ENCODE data around the gene AKR1C1.
"Not testable (repeated sequence)": the region's sequence is repeated elsewhere in the genome, so short reads cannot be mapped to it uniquely, and the experiment has no call there.

DNA sequence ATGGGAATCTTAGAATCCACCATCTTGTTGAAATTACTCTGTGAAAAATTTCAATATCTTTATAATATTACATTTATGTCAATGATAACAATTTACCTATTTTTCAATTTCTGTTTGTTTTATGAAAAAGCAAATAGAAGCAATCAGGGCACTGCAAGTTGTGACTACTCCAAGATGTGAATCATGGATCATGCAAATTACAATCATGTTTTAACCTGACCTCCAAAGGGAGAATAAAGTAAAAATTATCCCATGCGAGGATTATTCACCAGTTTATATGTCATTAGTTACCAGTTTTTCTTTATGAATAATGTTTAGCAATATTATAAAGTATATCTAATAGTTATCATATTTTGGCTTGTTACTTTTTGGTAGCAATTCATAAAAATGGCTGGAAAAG is 907 bp upstream of the AKR1C1 start:
- TF ChIP-seq FOXK2 (IDR thresholded peaks at IDR 0.05); ZNF384 (IDR thresholded peaks at IDR 0.05); BHLHE40 (IDR thresholded peaks at IDR 0.05; ENCODE audit: borderline replicate concordance); ARNT (IDR thresholded peaks at IDR 0.05); FOXM1 (IDR thresholded peaks at IDR 0.05; ENCODE audit: borderline replicate concordance); CTBP1 (IDR thresholded peaks at IDR 0.05; ENCODE audit: borderline replicate concordance); ELF4 (IDR thresholded peaks at IDR 0.05); FOXA1 (IDR thresholded peaks at IDR 0.05): not testable (repeated sequence)
- TF ChIP-seq, protein P1, sequence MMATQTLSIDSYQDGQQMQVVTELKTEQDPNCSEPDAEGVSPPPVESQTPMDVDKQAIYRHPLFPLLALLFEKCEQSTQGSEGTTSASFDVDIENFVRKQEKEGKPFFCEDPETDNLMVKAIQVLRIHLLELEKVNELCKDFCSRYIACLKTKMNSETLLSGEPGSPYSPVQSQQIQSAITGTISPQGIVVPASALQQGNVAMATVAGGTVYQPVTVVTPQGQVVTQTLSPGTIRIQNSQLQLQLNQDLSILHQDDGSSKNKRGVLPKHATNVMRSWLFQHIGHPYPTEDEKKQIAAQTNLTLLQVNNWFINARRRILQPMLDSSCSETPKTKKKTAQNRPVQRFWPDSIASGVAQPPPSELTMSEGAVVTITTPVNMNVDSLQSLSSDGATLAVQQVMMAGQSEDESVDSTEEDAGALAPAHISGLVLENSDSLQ (IDR thresholded peaks at IDR 0.05) = not testable (repeated sequence)

All from HEK293T (cell line).